K562 (cell line): Measurements from ENCODE around the gene DRGX. TPM values are rescaled to one million over a fixed set of nuclear protein-coding genes. Genes with fewer than 3 reads are reported as not detected.

Source experiments
- BRF1 ChIP-seq: IDR thresholded peaks from 3 replicates; pipeline ENCODE4 v1.6.1; 2011; ENCODE audit warnings: borderline replicate concordance, mild to moderate bottlenecking; ENCODE audit not compliant: insufficient read length; ENCODE audit errors: extremely low read depth
- CBFB ChIP-seq: sonication (generic); formaldehyde crosslinking; IDR thresholded peaks from 2 replicates; pipeline ENCODE4 v1.4.0; 2020; ENCODE audit warnings: mild to moderate bottlenecking, missing genetic modification reagents
- CTBP1 ChIP-seq: fragments of 450-650 bp; IDR thresholded peaks from 2 replicates; pipeline ENCODE4 v1.6.1; 2016; ENCODE audit warnings: borderline replicate concordance
- E2F6 ChIP-seq, 2 experiments: IDR thresholded peaks; 2 replicates each; pipeline ENCODE4 v1.6.1; 2011; ENCODE audit warnings: borderline replicate concordance in 1 of 2, control low read depth in 1 of 2, low read depth in 1 of 2, low read length in 1 of 2, mild to moderate bottlenecking in 1 of 2, mixed read lengths in 1 of 2, moderate library complexity in 1 of 2; ENCODE audit not compliant: insufficient read depth in 1 of 2, insufficient read length in 1 of 2, poor library complexity in 1 of 2, severe bottlenecking in 1 of 2; ENCODE audit errors: extremely low read depth in 1 of 2
- HDAC2 ChIP-seq: fragments of 450-650 bp; IDR thresholded peaks from 2 replicates; pipeline ENCODE4 v1.6.1; 2016; ENCODE audit warnings: mild to moderate bottlenecking
- NFXL1 ChIP-seq: fragments of 450-650 bp; formaldehyde crosslinking; IDR thresholded peaks from 2 replicates; pipeline ENCODE4 v1.4.0; 2021; ENCODE audit warnings: mild to moderate bottlenecking
- NR3C1 ChIP-seq: sonication (generic); formaldehyde crosslinking; IDR thresholded peaks from 2 replicates; pipeline ENCODE4 v1.8.1; 2022; ENCODE audit warnings: missing genetic modification reagents
- PCBP1 ChIP-seq: fragments of 200-400 bp; formaldehyde crosslinking; IDR thresholded peaks from 2 replicates; pipeline ENCODE4 v1.6.1; 2018; ENCODE audit warnings: mild to moderate bottlenecking, low read depth, low read length; ENCODE audit not compliant: poor library complexity, severe bottlenecking
- PCBP2 ChIP-seq: fragments of 200-400 bp; formaldehyde crosslinking; IDR thresholded peaks from 2 replicates; pipeline ENCODE4 v1.6.1; 2018; ENCODE audit warnings: low read length, low read depth, mild to moderate bottlenecking, moderate library complexity; ENCODE audit not compliant: poor library complexity, severe bottlenecking
- PHF20 ChIP-seq: fragments of 450-650 bp; IDR thresholded peaks from 2 replicates; pipeline ENCODE4 v1.6.1; 2018; ENCODE audit not compliant: partially characterized antibody
- RBM14 ChIP-seq: fragments of 200-400 bp; formaldehyde crosslinking; IDR thresholded peaks from 2 replicates; pipeline ENCODE4 v1.6.1; 2018; ENCODE audit warnings: low read depth, mild to moderate bottlenecking, low read length, moderate library complexity, borderline replicate concordance; ENCODE audit not compliant: insufficient read depth
- TFAP4 ChIP-seq: sonication (generic); formaldehyde crosslinking; IDR thresholded peaks from 2 replicates; pipeline ENCODE4 v1.8.0; 2022; ENCODE audit warnings: missing genetic modification reagents, mild to moderate bottlenecking, moderate library complexity, borderline replicate concordance
- WHSC1 ChIP-seq: IDR thresholded peaks from one replicate; pipeline ENCODE4 v1.6.1; 2012; ENCODE audit warnings: low read length, control low read depth, inconsistent platforms
- ZBTB33 ChIP-seq: sonication (generic); formaldehyde crosslinking; IDR thresholded peaks from 2 replicates; pipeline ENCODE4 v1.8.1; 2023; ENCODE audit warnings: mild to moderate bottlenecking, missing genetic modification reagents
- ZFP91 ChIP-seq: sonication (generic); formaldehyde crosslinking; IDR thresholded peaks from 2 replicates; pipeline ENCODE4 v1.8.0; 2022; ENCODE audit warnings: mild to moderate bottlenecking, missing genetic modification reagents
- ZNF232 ChIP-seq: sonication (generic); formaldehyde crosslinking; IDR thresholded peaks from 2 replicates; pipeline ENCODE4 v1.8.0; 2022; ENCODE audit warnings: mild to moderate bottlenecking, missing genetic modification reagents
- ZNF274 ChIP-seq: IDR thresholded peaks from 2 replicates; pipeline ENCODE4 v1.6.1; 2011; ENCODE audit warnings: low read depth, mild to moderate bottlenecking, low read length, moderate library complexity, borderline replicate concordance
- ZNF740 ChIP-seq, 3 experiments: fragments of 200-800 bp in 1 of 3; sonication (Bioruptor generic) in 1 of 3; sonication (generic) in 1 of 3; formaldehyde crosslinking in 1 of 3; IDR thresholded peaks; 2 replicates each; pipeline versions ENCODE4 v1.6.1 to v1.8.0; 2016 to 2022; ENCODE audit warnings: mild to moderate bottlenecking in 2 of 3, missing compliant biosample characterization in 2 of 3, missing genetic modification characterization in 2 of 3, missing genetic modification reagents in 1 of 3
- polyA plus RNA-seq, 8 experiments: library from polyadenylated mRNA; depleted of rRNA in 4 of 8; stranded (reverse) in 5 of 8; unstranded in 3 of 8; fragments of >200 nt; fragmentation: Nextera tagmentation in 2 of 8; fragmentation: Illumina TruSeq in 1 of 8; extraction: Ambion mirVana in 2 of 8; extraction: Trizol in 1 of 8; gene quantifications; 2 replicates each; pipeline versions ENCODE4 v1.2.1 to v1.2.3, GENCODE V29; 2011 to 2014; ENCODE audit warnings: inconsistent platforms in 1 of 8, missing spikeins in 1 of 8
- total RNA-seq, 7 experiments: library from RNA; depleted of rRNA in 6 of 7; stranded (reverse); fragments of >200 nt in 6 of 7; fragmentation: Illumina TruSeq in 2 of 7; extraction: Trizol in 2 of 7; gene quantifications; 2 replicates each; pipeline versions ENCODE4 v1.2.1 to v1.2.3, GENCODE V29; 2011 to 2021; ENCODE audit warnings: low replicate concordance in 1 of 7

The DRGX gene
- total and polyA plus RNA-seq, 9 of the 15 experiments (the other 6 are each of a cell fraction or from before 2014, with no cell fraction given), result not detected

GRCh38 chr10:49398000-49398861 is 2.3 kb upstream of the DRGX start (continued):
- TF ChIP-seq ZBTB33 (CRISPR knock-in tag), result peak; percentile 34; the same call in 1 of the 2 replicates
- no peak for TF ChIP-seq WHSC1
- no peak for TF ChIP-seq CBFB (CRISPR knock-in tag)
- 0 out of 2 replicates have a peak, but pooled peaks have one; percentile 28 for TF ChIP-seq HDAC2
- TF ChIP-seq ZNF274, result no peak
- no peak for TF ChIP-seq PCBP2
- TF ChIP-seq CTBP1, result no peak
- TF ChIP-seq ZFP91, result no peak
- no peak for TF ChIP-seq BRF1
- 0 out of 2 replicates have a peak, but pooled peaks have one; percentile 82 for TF ChIP-seq NR3C1
- no peak for TF ChIP-seq PHF20
- TF ChIP-seq E2F6 (IDR thresholded peaks at IDR 0.05; ENCODE audit: borderline replicate concordance in 1 of 2, extremely low read depth in 1 of 2, insufficient read depth in 1 of 2, insufficient read length in 1 of 2, low read depth in 1 of 2, low read length in 1 of 2, poor library complexity in 1 of 2, severe bottlenecking in 1 of 2), result no peak
- peak; percentile 57; the same call in 1 of the 2 replicates for TF ChIP-seq TFAP4 (CRISPR knock-in tag)
- no peak for TF ChIP-seq ZNF232
- TF ChIP-seq PCBP1, result no peak
- no peak for TF ChIP-seq NFXL1 (CRISPR knock-in tag)
- 0 out of 2 replicates have a peak, but pooled peaks have one; percentile 20 for TF ChIP-seq RBM14
- TF ChIP-seq ZNF740 (CRISPR knock-in tag; IDR thresholded peaks at IDR 0.05), result peak; percentile 97
- TF ChIP-seq ZNF740 (tag; IDR thresholded peaks at IDR 0.05), result peak in 1 of 2 experiments; percentile 90; a peak in 2 of 4 replicates
